VCaP (cell line): ENCODE data around the gene ATRN.

ENCODE experiments used
- H3K27ac ChIP-seq: fragments of 450-650 bp; 2 replicates; pipeline ENCODE4 v1.5.1; 2017
- TF ChIP-seq, protein P1 (sequence below): fragments of 450-650 bp; conservative IDR thresholded peaks from 2 replicates; pipeline ENCODE4 v1.5.1; 2017; ENCODE audit warnings: mild to moderate bottlenecking, moderate library complexity

Gene ATRN

DNA sequence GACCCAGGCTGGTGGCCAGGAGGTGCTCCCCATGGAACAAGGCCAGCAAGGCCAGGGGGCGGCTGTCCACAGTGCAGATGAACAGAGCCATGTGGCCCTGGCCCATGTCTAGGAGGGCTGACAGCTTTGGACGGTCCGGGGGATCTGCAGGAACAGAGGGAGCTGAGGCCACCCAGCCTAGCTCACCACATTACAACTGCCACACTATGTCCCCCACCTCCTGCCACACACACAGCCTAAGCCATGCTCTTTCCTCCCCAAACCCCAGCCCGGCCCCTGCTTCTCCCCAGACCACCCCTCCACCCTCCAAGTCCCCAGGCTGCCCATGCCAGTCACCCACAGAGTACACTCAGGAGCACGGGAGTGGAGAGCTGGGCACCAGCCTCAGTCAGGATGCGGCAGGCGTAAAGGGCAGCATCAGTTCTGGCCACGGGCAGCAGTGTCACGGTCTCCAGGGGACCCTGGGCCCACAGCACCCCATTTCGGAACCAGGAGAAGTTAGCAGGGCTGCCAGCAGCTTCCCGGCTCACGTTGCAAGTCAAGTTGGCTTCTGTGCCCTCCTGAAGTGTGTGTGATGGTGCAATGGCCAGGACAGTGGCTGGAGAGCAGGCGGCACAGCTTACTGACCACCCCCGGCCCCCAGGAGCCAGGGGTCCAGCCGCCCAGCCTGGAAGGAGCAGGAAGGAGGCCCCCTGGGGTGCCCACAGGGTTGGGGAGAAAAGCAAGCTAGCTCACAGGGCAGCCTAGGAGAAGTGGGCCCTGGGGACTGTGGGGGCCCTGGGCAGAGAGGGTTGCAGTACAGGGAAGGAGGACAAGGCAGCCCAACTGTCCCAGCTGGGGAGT lies 226.1 kb downstream of the ATRN start:
- no peak overlapping the region for H3K27ac ChIP-seq
- TF ChIP-seq, protein P1, sequence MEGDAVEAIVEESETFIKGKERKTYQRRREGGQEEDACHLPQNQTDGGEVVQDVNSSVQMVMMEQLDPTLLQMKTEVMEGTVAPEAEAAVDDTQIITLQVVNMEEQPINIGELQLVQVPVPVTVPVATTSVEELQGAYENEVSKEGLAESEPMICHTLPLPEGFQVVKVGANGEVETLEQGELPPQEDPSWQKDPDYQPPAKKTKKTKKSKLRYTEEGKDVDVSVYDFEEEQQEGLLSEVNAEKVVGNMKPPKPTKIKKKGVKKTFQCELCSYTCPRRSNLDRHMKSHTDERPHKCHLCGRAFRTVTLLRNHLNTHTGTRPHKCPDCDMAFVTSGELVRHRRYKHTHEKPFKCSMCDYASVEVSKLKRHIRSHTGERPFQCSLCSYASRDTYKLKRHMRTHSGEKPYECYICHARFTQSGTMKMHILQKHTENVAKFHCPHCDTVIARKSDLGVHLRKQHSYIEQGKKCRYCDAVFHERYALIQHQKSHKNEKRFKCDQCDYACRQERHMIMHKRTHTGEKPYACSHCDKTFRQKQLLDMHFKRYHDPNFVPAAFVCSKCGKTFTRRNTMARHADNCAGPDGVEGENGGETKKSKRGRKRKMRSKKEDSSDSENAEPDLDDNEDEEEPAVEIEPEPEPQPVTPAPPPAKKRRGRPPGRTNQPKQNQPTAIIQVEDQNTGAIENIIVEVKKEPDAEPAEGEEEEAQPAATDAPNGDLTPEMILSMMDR, result no peak

DNA sequence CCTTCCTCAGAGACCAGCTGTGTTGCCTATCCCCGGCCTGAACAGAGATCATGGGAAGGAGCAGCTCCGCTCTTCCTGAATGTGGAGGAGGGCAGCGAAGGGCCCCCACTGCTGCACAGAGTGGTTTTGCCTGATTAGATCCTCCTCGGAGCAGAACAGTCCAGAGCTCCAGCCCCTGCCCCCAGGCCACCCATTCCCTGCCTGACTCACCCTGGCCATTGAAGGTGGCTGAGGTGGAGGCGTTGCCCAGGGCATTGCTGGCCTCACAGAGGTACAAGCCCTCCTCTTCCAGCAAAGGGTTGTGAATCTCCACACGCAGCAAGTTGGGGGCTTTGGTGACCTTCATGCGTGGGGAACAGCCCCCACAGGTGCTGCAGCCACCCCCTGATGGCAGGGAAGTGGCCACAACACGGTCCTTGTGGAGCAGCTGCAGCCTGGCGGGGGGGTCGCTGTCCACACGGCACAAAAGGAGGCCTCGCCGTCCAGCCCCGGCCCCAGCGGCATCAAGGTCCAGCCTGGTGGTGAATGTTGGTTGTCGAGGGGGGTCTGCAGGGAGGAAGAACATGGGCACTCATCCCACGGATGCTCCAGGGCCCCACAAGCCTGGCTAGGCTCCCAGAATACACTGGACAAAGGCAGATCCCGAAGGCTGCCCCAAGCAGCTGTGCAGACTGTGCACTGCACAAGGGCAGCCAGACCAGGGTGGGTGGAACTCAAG lies 226.9 kb downstream of the ATRN start:
- TF ChIP-seq, protein P1, result no peak
- no peak overlapping the region for H3K27ac ChIP-seq

DNA sequence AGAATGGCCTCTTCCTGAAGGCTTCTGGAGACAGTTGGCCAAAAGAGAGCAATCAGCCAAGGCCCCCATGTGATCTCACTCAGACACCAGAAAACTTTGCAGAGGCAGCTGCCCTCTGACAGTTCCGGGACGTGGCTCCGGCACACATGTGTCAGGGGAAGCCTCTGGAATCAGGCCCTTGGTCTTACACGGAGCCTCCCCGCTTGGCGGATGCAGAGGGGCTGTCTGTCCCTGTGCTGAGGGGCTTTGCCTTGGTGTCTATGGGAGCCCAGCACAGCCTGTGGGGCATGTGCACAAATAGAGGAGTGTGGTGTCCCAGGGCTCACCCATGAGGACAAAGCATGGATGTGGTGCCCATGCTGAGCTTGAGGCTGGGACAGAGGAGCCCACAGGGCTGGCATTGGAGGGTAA lies 227.8 kb downstream of the ATRN start:
- TF ChIP-seq, protein P1, result no peak
- no peak overlapping the region for H3K27ac ChIP-seq

DNA sequence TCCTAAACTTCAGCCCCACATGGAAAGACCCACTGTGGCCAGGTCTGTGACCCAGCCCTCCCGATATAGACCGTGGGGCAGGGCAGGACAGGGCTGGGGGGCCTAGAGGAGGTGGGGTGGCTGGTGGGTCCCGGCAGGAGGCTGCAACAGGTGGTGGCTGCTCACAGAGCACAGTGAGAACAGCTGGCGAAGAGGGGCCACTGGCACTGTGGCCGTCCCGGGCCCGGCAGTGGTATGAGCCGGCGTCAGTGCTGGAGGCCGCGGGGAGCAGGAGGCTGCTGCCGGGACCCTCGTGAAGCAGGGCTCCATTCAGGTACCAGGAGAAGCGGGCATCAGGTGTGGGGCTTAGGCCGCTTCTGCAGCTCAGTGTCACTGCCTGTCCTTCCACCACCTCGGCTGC lies 228.2 kb downstream of the ATRN start:
- no peak overlapping the region for H3K27ac ChIP-seq
- TF ChIP-seq, protein P1, result no peak
